ENCODE data around the gene CACFD1.

DNA sequence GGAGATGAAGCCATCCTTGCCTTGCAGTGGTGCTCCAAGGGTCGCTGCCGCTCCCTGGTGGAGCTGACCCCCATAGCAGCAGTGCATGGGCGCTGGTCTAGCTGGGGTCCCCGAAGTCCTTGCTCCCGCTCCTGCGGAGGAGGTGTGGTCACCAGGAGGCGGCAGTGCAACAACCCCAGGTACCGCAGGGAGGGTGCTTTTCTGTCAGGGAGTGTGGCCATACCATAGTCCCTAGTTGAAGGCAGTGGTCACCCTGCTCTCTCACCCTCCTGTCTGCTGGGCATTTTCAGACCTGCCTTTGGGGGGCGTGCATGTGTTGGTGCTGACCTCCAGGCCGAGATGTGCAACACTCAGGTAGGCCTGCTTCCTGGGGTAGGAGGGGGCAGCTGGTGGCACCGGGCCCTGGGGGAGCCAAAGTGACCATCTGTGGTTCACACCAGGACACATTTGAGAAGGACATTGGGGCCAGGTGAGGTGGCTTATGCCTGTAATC, 26.4 kb upstream of the CACFD1 start:
- TF ChIP-seq, protein P1, sequence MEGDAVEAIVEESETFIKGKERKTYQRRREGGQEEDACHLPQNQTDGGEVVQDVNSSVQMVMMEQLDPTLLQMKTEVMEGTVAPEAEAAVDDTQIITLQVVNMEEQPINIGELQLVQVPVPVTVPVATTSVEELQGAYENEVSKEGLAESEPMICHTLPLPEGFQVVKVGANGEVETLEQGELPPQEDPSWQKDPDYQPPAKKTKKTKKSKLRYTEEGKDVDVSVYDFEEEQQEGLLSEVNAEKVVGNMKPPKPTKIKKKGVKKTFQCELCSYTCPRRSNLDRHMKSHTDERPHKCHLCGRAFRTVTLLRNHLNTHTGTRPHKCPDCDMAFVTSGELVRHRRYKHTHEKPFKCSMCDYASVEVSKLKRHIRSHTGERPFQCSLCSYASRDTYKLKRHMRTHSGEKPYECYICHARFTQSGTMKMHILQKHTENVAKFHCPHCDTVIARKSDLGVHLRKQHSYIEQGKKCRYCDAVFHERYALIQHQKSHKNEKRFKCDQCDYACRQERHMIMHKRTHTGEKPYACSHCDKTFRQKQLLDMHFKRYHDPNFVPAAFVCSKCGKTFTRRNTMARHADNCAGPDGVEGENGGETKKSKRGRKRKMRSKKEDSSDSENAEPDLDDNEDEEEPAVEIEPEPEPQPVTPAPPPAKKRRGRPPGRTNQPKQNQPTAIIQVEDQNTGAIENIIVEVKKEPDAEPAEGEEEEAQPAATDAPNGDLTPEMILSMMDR (IDR thresholded peaks at IDR 0.05 in 4 of 5, conservative IDR thresholded peaks at IDR 0.05 in 1 of 5): no peak
- no peak for TF ChIP-seq POLR2A (IDR thresholded peaks at IDR 0.05)
